GM23338 (cell line): ENCODE data around the gene ELF5. TPM values are rescaled to one million over a fixed set of nuclear protein-coding genes. Genes with fewer than 3 reads are reported as not detected.

Source experiments
- CREB1 ChIP-seq: fragments of 250-450 bp; sonication (Bioruptor Pico); IDR thresholded peaks from 2 replicates; pipeline ENCODE4 v1.5.0; 2020; ENCODE audit warnings: low read depth, mild to moderate bottlenecking, moderate library complexity
- STAT1 ChIP-seq: IDR thresholded peaks from one replicate; pipeline ENCODE4 v1.6.1; 2016; ENCODE audit warnings: antibody characterized with exemption; ENCODE audit not compliant: unreplicated experiment
- ZNF114 ChIP-seq: fragments of 250-450 bp; sonication (Bioruptor Pico); IDR thresholded peaks from 2 replicates; pipeline ENCODE4 v1.5.0; 2020; ENCODE audit warnings: mild to moderate bottlenecking, moderate library complexity
- ZNF331 ChIP-seq: fragments of 250-450 bp; sonication (Bioruptor Pico); IDR thresholded peaks from 2 replicates; pipeline ENCODE4 v1.5.0; 2020; ENCODE audit warnings: low read depth, mild to moderate bottlenecking, moderate library complexity
- polyA plus RNA-seq: library from polyadenylated mRNA; unstranded; fragments of >200 nt; fragmentation: Nextera tagmentation; extraction: Ambion mirVana; gene quantifications from 2 replicates; pipeline ENCODE4 v1.2.1, GENCODE V29; 2016
- total RNA-seq: library from RNA; depleted of rRNA; stranded (reverse); fragments of >200 nt; shearing (Covaris generic); gene quantifications from 2 replicates; pipeline ENCODE4 v1.2.3, GENCODE V29; 2014
- TF ChIP-seq, protein P1 (sequence below): fragments of 250-450 bp; sonication (Bioruptor Pico); IDR thresholded peaks from 2 replicates; pipeline ENCODE4 v1.5.0; 2020; ENCODE audit warnings: mild to moderate bottlenecking, moderate library complexity
- TF ChIP-seq, protein P2 (sequence below): IDR thresholded peaks from 2 replicates; pipeline ENCODE4 v1.6.1; 2016; ENCODE audit warnings: antibody characterized with exemption
- TF ChIP-seq, protein P3 (sequence below): IDR thresholded peaks from one replicate; pipeline ENCODE4 v1.6.1; 2018; ENCODE audit warnings: antibody characterized with exemption; ENCODE audit not compliant: unreplicated experiment

Gene ELF5
- total and polyA plus RNA-seq, 2 experiments from 2014 or later, result not detected

DNA sequence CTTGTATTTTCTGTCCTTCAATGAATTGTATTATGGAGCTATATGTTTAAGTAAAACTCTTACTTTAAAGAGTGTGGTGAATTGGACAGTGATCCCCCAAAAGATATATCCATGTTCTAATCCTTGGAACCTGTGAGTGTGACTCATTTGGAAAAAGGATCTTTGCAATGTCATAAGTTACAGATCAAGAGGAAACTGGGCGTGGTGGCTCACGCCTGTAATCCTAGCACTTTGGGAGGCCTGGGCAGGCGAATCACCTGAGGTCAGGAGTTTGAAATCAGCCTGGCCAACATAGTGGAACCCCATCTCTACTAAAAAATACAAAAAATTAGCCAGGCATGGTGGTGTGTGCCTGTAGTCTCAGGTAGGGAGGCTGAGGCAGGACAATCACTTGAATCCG, 36.7 kb downstream of the ELF5 start (continued):
- TF ChIP-seq, protein P1, sequence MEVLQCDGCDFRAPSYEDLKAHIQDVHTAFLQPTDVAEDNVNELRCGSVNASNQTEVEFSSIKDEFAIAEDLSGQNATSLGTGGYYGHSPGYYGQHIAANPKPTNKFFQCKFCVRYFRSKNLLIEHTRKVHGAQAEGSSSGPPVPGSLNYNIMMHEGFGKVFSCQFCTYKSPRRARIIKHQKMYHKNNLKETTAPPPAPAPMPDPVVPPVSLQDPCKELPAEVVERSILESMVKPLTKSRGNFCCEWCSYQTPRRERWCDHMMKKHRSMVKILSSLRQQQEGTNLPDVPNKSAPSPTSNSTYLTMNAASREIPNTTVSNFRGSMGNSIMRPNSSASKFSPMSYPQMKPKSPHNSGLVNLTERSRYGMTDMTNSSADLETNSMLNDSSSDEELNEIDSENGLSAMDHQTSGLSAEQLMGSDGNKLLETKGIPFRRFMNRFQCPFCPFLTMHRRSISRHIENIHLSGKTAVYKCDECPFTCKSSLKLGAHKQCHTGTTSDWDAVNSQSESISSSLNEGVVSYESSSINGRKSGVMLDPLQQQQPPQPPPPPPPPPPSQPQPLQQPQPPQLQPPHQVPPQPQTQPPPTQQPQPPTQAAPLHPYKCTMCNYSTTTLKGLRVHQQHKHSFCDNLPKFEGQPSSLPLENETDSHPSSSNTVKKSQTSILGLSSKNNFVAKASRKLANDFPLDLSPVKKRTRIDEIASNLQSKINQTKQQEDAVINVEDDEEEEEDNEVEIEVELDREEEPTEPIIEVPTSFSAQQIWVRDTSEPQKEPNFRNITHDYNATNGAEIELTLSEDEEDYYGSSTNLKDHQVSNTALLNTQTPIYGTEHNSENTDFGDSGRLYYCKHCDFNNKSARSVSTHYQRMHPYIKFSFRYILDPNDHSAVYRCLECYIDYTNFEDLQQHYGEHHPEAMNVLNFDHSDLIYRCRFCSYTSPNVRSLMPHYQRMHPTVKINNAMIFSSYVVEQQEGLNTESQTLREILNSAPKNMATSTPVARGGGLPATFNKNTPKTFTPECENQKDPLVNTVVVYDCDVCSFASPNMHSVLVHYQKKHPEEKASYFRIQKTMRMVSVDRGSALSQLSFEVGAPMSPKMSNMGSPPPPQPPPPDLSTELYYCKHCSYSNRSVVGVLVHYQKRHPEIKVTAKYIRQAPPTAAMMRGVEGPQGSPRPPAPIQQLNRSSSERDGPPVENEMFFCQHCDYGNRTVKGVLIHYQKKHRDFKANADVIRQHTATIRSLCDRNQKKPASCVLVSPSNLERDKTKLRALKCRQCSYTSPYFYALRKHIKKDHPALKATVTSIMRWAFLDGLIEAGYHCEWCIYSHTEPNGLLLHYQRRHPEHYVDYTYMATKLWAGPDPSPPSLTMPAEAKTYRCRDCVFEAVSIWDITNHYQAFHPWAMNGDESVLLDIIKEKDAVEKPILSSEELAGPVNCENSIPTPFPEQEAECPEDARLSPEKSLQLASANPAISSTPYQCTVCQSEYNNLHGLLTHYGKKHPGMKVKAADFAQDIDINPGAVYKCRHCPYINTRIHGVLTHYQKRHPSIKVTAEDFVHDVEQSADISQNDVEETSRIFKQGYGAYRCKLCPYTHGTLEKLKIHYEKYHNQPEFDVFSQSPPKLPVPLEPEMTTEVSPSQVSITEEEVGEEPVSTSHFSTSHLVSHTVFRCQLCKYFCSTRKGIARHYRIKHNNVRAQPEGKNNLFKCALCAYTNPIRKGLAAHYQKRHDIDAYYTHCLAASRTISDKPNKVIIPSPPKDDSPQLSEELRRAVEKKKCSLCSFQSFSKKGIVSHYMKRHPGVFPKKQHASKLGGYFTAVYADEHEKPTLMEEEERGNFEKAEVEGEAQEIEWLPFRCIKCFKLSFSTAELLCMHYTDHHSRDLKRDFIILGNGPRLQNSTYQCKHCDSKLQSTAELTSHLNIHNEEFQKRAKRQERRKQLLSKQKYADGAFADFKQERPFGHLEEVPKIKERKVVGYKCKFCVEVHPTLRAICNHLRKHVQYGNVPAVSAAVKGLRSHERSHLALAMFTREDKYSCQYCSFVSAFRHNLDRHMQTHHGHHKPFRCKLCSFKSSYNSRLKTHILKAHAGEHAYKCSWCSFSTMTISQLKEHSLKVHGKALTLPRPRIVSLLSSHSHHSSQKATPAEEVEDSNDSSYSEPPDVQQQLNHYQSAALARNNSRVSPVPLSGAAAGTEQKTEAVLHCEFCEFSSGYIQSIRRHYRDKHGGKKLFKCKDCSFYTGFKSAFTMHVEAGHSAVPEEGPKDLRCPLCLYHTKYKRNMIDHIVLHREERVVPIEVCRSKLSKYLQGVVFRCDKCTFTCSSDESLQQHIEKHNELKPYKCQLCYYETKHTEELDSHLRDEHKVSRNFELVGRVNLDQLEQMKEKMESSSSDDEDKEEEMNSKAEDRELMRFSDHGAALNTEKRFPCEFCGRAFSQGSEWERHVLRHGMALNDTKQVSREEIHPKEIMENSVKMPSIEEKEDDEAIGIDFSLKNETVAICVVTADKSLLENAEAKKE (CRISPR knock-in tag), result no peak
- TF ChIP-seq STAT1, result no peak
- TF ChIP-seq, protein P2, sequence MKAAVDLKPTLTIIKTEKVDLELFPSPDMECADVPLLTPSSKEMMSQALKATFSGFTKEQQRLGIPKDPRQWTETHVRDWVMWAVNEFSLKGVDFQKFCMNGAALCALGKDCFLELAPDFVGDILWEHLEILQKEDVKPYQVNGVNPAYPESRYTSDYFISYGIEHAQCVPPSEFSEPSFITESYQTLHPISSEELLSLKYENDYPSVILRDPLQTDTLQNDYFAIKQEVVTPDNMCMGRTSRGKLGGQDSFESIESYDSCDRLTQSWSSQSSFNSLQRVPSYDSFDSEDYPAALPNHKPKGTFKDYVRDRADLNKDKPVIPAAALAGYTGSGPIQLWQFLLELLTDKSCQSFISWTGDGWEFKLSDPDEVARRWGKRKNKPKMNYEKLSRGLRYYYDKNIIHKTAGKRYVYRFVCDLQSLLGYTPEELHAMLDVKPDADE, result no peak
- TF ChIP-seq CREB1, result no peak
- TF ChIP-seq, protein P3, sequence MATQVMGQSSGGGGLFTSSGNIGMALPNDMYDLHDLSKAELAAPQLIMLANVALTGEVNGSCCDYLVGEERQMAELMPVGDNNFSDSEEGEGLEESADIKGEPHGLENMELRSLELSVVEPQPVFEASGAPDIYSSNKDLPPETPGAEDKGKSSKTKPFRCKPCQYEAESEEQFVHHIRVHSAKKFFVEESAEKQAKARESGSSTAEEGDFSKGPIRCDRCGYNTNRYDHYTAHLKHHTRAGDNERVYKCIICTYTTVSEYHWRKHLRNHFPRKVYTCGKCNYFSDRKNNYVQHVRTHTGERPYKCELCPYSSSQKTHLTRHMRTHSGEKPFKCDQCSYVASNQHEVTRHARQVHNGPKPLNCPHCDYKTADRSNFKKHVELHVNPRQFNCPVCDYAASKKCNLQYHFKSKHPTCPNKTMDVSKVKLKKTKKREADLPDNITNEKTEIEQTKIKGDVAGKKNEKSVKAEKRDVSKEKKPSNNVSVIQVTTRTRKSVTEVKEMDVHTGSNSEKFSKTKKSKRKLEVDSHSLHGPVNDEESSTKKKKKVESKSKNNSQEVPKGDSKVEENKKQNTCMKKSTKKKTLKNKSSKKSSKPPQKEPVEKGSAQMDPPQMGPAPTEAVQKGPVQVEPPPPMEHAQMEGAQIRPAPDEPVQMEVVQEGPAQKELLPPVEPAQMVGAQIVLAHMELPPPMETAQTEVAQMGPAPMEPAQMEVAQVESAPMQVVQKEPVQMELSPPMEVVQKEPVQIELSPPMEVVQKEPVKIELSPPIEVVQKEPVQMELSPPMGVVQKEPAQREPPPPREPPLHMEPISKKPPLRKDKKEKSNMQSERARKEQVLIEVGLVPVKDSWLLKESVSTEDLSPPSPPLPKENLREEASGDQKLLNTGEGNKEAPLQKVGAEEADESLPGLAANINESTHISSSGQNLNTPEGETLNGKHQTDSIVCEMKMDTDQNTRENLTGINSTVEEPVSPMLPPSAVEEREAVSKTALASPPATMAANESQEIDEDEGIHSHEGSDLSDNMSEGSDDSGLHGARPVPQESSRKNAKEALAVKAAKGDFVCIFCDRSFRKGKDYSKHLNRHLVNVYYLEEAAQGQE, result no peak
- TF ChIP-seq ZNF114 (CRISPR knock-in tag), result no peak
- TF ChIP-seq ZNF331 (CRISPR knock-in tag), result no peak
